PC-3 (cell line): ENCODE results near the gene EXOC1. TPM values are rescaled to one million over a fixed set of nuclear protein-coding genes. Genes with fewer than 3 reads are reported as not detected.

ENCODE experiments used
- ATAC-seq: fragments of 200-7000 bp; cut with Tn5 transposase; 2 replicates; pipeline ENCODE4 v1.9.1; 2020; ENCODE audit warnings: mild to moderate bottlenecking, moderate library complexity
- BruUV-seq: library from RNA; stranded (reverse); fragments of 400-500 nt; replicated peaks from 2 replicates; lab custom pipeline; 2021; lab: Mats Ljungman, UMichigan
- CTCF ChIA-PET: fragments of 300-600 bp; sonication (Branson Sonifier 250); formaldehyde crosslinking; loops from one replicate; lab custom pipeline; 2022; ENCODE audit warnings: antibody characterized with exemption; lab: Charles Lee
- POLR2A ChIA-PET: fragments of 300-600 bp; sonication (Branson Sonifier 250); formaldehyde crosslinking; loops from one replicate; lab custom pipeline; 2022; ENCODE audit warnings: antibody characterized with exemption; ENCODE audit not compliant: unreplicated experiment; lab: Charles Lee
- DNase-seq: peaks from one replicate; pipeline ENCODE4 v3.0.0-alpha.2; 2015
- H2AFZ ChIP-seq: fragments of 300-600 bp; sonication (generic); 2 replicates; pipeline ENCODE4 v1.6.0; 2016; ENCODE audit warnings: antibody characterized with exemption, low read length
- H3F3A ChIP-seq: fragments of 300-600 bp; sonication (generic); one replicate; pipeline ENCODE4 v1.6.0; 2017; ENCODE audit warnings: antibody characterized with exemption, low read length, control low read depth, mild to moderate bottlenecking; ENCODE audit not compliant: unreplicated experiment
- H3K27ac ChIP-seq: fragments of 300-600 bp; sonication (generic); 2 replicates; pipeline ENCODE4 v1.5.1; 2016; ENCODE audit warnings: mild to moderate bottlenecking, low read length
- H3K27me3 ChIP-seq: fragments of 300-600 bp; sonication (generic); 2 replicates; pipeline ENCODE4 v1.6.1; 2016; ENCODE audit warnings: low read length, mixed read lengths
- H3K36me3 ChIP-seq: fragments of 300-600 bp; sonication (generic); 2 replicates; pipeline ENCODE4 v1.6.1; 2016; ENCODE audit warnings: low read depth, mixed run types, low read length, mixed read lengths
- H3K4me1 ChIP-seq: fragments of 300-600 bp; sonication (generic); 2 replicates; pipeline ENCODE4 v1.5.1; 2016; ENCODE audit warnings: low read length; ENCODE audit not compliant: insufficient read depth
- H3K4me2 ChIP-seq: fragments of 300-600 bp; sonication (generic); 2 replicates; pipeline ENCODE4 v1.6.0; 2016; ENCODE audit warnings: low read length
- H3K4me3 ChIP-seq: fragments of 300-600 bp; sonication (generic); 2 replicates; pipeline ENCODE4 v1.5.1; 2016; ENCODE audit warnings: mild to moderate bottlenecking, low read length, mixed read lengths
- H3K79me2 ChIP-seq: fragments of 300-600 bp; sonication (generic); 2 replicates; pipeline ENCODE4 v1.6.1; 2017; ENCODE audit warnings: low read length, mixed read lengths
- H3K9ac ChIP-seq: fragments of 300-600 bp; sonication (generic); 2 replicates; pipeline ENCODE4 v1.6.0; 2016; ENCODE audit warnings: mild to moderate bottlenecking, low read length
- H3K9me2 ChIP-seq: fragments of 300-600 bp; sonication (generic); replicated peaks from 2 replicates; pipeline ENCODE4 v1.6.1; 2016; ENCODE audit warnings: mixed run types, low read length, mixed read lengths
- H3K9me3 ChIP-seq: fragments of 300-600 bp; sonication (generic); 2 replicates; pipeline ENCODE4 v1.6.1; 2016; ENCODE audit warnings: low read length, mixed read lengths
- H4K20me1 ChIP-seq: fragments of 300-600 bp; sonication (generic); 2 replicates; pipeline ENCODE4 v1.6.1; 2016; ENCODE audit warnings: low read length, mixed read lengths
- CTCF ChIP-seq: fragments of 300-600 bp; sonication (generic); conservative IDR thresholded peaks from 2 replicates; pipeline ENCODE4 v1.5.1; 2017; ENCODE audit warnings: antibody characterized with exemption, low read depth, mild to moderate bottlenecking, low read length
- EZH2 ChIP-seq: fragments of 300-600 bp; sonication (generic); IDR thresholded peaks from one replicate; pipeline ENCODE4 v1.6.1; 2017; ENCODE audit warnings: antibody characterized with exemption, mild to moderate bottlenecking, low read length; ENCODE audit not compliant: unreplicated experiment
- EZH2phosphoT487 ChIP-seq: fragments of 300-600 bp; sonication (generic); IDR thresholded peaks from 2 replicates; pipeline ENCODE4 v1.6.1; 2018; ENCODE audit warnings: mild to moderate bottlenecking, antibody characterized with exemption, low read length, borderline replicate concordance
- intact Hi-C: fragments of 100-400 bp; cut with micrococcal nuclease; formaldehyde crosslinking; loops from 2 replicates; pipeline ENCODE4 v1.9.0; 2023
- total RNA-seq: library from RNA; depleted of rRNA; stranded (reverse); fragments of >200 nt; gene quantifications from 2 replicates; pipeline ENCODE4 v1.2.3, GENCODE V29; 2014

The EXOC1 gene
- total RNA-seq, 1 experiment from 2014 or later = 37.4 TPM

- TF ChIP-seq CTCF (no peak), EZH2phosphoT487 (no peak), EZH2 (no peak)
- Histone ChIP-seq H3K27ac (no peak overlapping the region), H3K9me3 (no peaks in the 10 kb centered on the region), H3K9me2 (no peaks in the 10 kb centered on the region), H3K9ac (no peak overlapping the region), H3K36me3 (peaks cover 44% of the 10 kb centered on the region; the same call in 1 of the 2 replicates), H2AFZ (no peak overlapping the region), H3K4me3 (no peak overlapping the region), H3K27me3 (no peaks in the 10 kb centered on the region), H3F3A (peaks cover 5% of the 10 kb centered on the region), H3K4me1 (peaks cover 11% of the 10 kb centered on the region), H3K4me2 (no peak overlapping the region), H3K79me2 (no peaks in the 10 kb centered on the region; the same call in 1 of the 2 replicates), H4K20me1 (no peaks in the 10 kb centered on the region)
- ATAC-seq (no peak), DNase-seq (no peak)
- intact Hi-C loops = no loop called here
- CTCF ChIA-PET = interaction anchor here (0.6 kb wide), 1 partner anchor 21 kb away, joined by 3 read pairs; no protein-coding TSS in a partner anchor
- POLR2A ChIA-PET = no interaction called here
- no TSS peak for BruUV-seq
Observed at GRCh38 chr4:55871299-55871800, 17.9 kb downstream of the EXOC1 start.

GRCh38 chr4:55874831-55875230 lies 21.4 kb downstream of the EXOC1 start:
- TF ChIP-seq CTCF (no peak), EZH2 (no peak), EZH2phosphoT487 (no peak)
- no peaks in the 10 kb centered on the region for H3K27me3 ChIP-seq
- H3K27ac ChIP-seq = no peak overlapping the region
- no peak overlapping the region for H2AFZ ChIP-seq
- no peaks in the 10 kb centered on the region for H3K9me3 ChIP-seq
- no TSS peak for BruUV-seq
- ChIA-PET POLR2A (no interaction called here), CTCF (no interaction called here)
- no peaks in the 10 kb centered on the region for H3K79me2 ChIP-seq
- no peaks in the 10 kb centered on the region for H3K9me2 ChIP-seq
- no peaks in the 10 kb centered on the region for H3K4me1 ChIP-seq
- peaks cover 46% of the 10 kb centered on the region for H3K36me3 ChIP-seq
- intact Hi-C loops = no loop called here
- H3K4me3 ChIP-seq = no peak overlapping the region
- H3F3A ChIP-seq = no peaks in the 10 kb centered on the region
- ATAC-seq (no peak), DNase-seq (no peak)
- no peak overlapping the region for H3K4me2 ChIP-seq
- no peaks in the 10 kb centered on the region for H4K20me1 ChIP-seq
- no peak overlapping the region for H3K9ac ChIP-seq

- ChIA-PET POLR2A (no interaction called here), CTCF (no interaction called here)
- no TSS peak for BruUV-seq
- peaks cover 7% of the 10 kb centered on the region; the same call in 1 of the 2 replicates for H3K4me1 ChIP-seq
- intact Hi-C loops = no loop called here
- H4K20me1 ChIP-seq = no peaks in the 10 kb centered on the region
- H3K4me2 ChIP-seq = no peak overlapping the region
- no peaks in the 10 kb centered on the region for H3K9me2 ChIP-seq
- H2AFZ ChIP-seq = no peak overlapping the region
- no peak overlapping the region for H3K27ac ChIP-seq
- no peak overlapping the region for H3K4me3 ChIP-seq
- no peaks in the 10 kb centered on the region for H3K9me3 ChIP-seq
- no peaks in the 10 kb centered on the region for H3K27me3 ChIP-seq
- ATAC-seq (no peak), DNase-seq (no peak)
- H3K79me2 ChIP-seq = no peaks in the 10 kb centered on the region
- no peaks in the 10 kb centered on the region for H3F3A ChIP-seq
- H3K36me3 ChIP-seq = peaks cover 42% of the 10 kb centered on the region
- H3K9ac ChIP-seq = no peak overlapping the region
- TF ChIP-seq CTCF (no peak), EZH2phosphoT487 (no peak), EZH2 (no peak)
Observed at GRCh38 chr4:55876387-55876786, 22.9 kb downstream of the EXOC1 start.
